ENCODE measurements around the gene DLG3.

The DLG3 gene

GRCh38 chrX:70479922-70480659, 35.5 kb downstream of the DLG3 start:
- no peak overlapping the region for H3K4me3 ChIP-seq (ENCODE audit: low read depth in 1 of 2, low read length in 1 of 2)
- H3K27me3 ChIP-seq: no peaks in the 10 kb centered on the region
- H3K36me3 ChIP-seq: no peaks in the 10 kb centered on the region
- TF ChIP-seq CTCF (IDR thresholded peaks at IDR 0.05): no peak
- H3K9me3 ChIP-seq: no peaks in the 10 kb centered on the region
- no peak overlapping the region for H3K27ac ChIP-seq
- H3K4me1 ChIP-seq (ENCODE audit: control insufficient read depth in 1 of 2, insufficient read depth in 1 of 2, low read depth in 1 of 2, low read length in 1 of 2): no peaks in the 10 kb centered on the region

GRCh38 chrX:70480660-70481018, 36.0 kb downstream of the DLG3 start:
- H3K36me3 ChIP-seq: no peaks in the 10 kb centered on the region
- H3K4me1 ChIP-seq (ENCODE audit: control insufficient read depth in 1 of 2, insufficient read depth in 1 of 2, low read depth in 1 of 2, low read length in 1 of 2): no peaks in the 10 kb centered on the region
- H3K27ac ChIP-seq: no peak overlapping the region
- H3K27me3 ChIP-seq: no peaks in the 10 kb centered on the region
- no peak overlapping the region for H3K4me3 ChIP-seq (ENCODE audit: low read depth in 1 of 2, low read length in 1 of 2)
- H3K9me3 ChIP-seq: no peaks in the 10 kb centered on the region
- TF ChIP-seq CTCF (IDR thresholded peaks at IDR 0.05): no peak

GRCh38 chrX:70481471-70482270, 37.0 kb downstream of the DLG3 start:
- no peak for TF ChIP-seq CTCF (IDR thresholded peaks at IDR 0.05)
- Histone ChIP-seq H3K27ac (no peak overlapping the region), H3K4me1 (ENCODE audit: control insufficient read depth in 1 of 2, insufficient read depth in 1 of 2, low read depth in 1 of 2, low read length in 1 of 2) (no peaks in the 10 kb centered on the region), H3K27me3 (no peaks in the 10 kb centered on the region), H3K9me3 (no peaks in the 10 kb centered on the region), H3K4me3 (ENCODE audit: low read depth in 1 of 2, low read length in 1 of 2) (no peak overlapping the region), H3K36me3 (no peaks in the 10 kb centered on the region)

- no peaks in the 10 kb centered on the region for H3K9me3 ChIP-seq
- no peak overlapping the region for H3K27ac ChIP-seq
- H3K4me3 ChIP-seq (ENCODE audit: low read depth in 1 of 2, low read length in 1 of 2): no peak overlapping the region
- no peaks in the 10 kb centered on the region for H3K4me1 ChIP-seq (ENCODE audit: control insufficient read depth in 1 of 2, insufficient read depth in 1 of 2, low read depth in 1 of 2, low read length in 1 of 2)
- no peaks in the 10 kb centered on the region for H3K36me3 ChIP-seq
- no peaks in the 10 kb centered on the region for H3K27me3 ChIP-seq
- no peak for TF ChIP-seq CTCF (IDR thresholded peaks at IDR 0.05)
Observed at GRCh38 chrX:70482300-70482699, 37.7 kb downstream of the DLG3 start.

GRCh38 chrX:70485466-70485865, 40.8 kb downstream of the DLG3 start:
- Histone ChIP-seq H3K4me1 (ENCODE audit: control insufficient read depth in 1 of 2, insufficient read depth in 1 of 2, low read depth in 1 of 2, low read length in 1 of 2) (no peaks in the 10 kb centered on the region), H3K4me3 (ENCODE audit: low read depth in 1 of 2, low read length in 1 of 2) (no peak overlapping the region), H3K27me3 (no peaks in the 10 kb centered on the region), H3K27ac (no peak overlapping the region), H3K36me3 (no peaks in the 10 kb centered on the region), H3K9me3 (no peaks in the 10 kb centered on the region)
- no peak for TF ChIP-seq CTCF (IDR thresholded peaks at IDR 0.05)

All from neutrophil (primary cell).